GM13976 (cell line): ENCODE measurements around the gene PACRG.

ENCODE experiments used
- DNase-seq: peaks from one replicate; pipeline ENCODE4 v3.0.0; 2012; ENCODE audit warnings: low spot score
- CTCF ChIP-seq: IDR thresholded peaks from 2 replicates; pipeline ENCODE4 v1.5.1; 2012; ENCODE audit warnings: borderline replicate concordance, mild to moderate bottlenecking; ENCODE audit not compliant: insufficient read depth; ENCODE audit errors: extremely low read depth, missing control alignments, control extremely low read depth
- in situ Hi-C: fragments of 300-500 bp; cut with MboI; formaldehyde crosslinking; loops from one replicate; pipeline ENCODE4 v1.12.0; 2022; ENCODE audit warnings: low sequenced_read_pairs, mixed read lengths, inconsistent platforms; ENCODE audit not compliant: unreplicated experiment

Gene PACRG

GRCh38 chr6:162921062-162921461, 193.3 kb downstream of the PACRG start:
- no peak for DNase-seq
- TF ChIP-seq CTCF, result no peak
- in situ Hi-C loops, result no loop called here

- in situ Hi-C loops, result no loop called here
- no peak for TF ChIP-seq CTCF
- no peak for DNase-seq
These were observed 193.8 kb downstream of the PACRG start for GRCh38 chr6:162921510-162922040.

- in situ Hi-C loops, result no loop called here
- no peak for TF ChIP-seq CTCF
- no peak for DNase-seq
These were observed 194.9 kb downstream of the PACRG start for GRCh38 chr6:162922563-162923166.

GRCh38 chr6:162934844-162935243, 207.1 kb downstream of the PACRG start:
- DNase-seq, result no peak
- TF ChIP-seq CTCF, result no peak
- in situ Hi-C loops, result no loop called here

- in situ Hi-C loops, result no loop called here
These were observed 212.7 kb downstream of the PACRG start for GRCh38 chr6:162940426-162940825.

GRCh38 chr6:162941128-162941527, 213.4 kb downstream of the PACRG start:
- TF ChIP-seq CTCF, result no peak
- in situ Hi-C loops, result no loop called here
- DNase-seq, result no peak

More at GRCh38 chr6:162940426-162940825, 212.7 kb downstream of the PACRG start:
- no peak for TF ChIP-seq CTCF
- no peak for DNase-seq
